Activated CD8-positive, alpha-beta memory T cell treated with anti-CD3 and anti-CD28 coated beads, Interleukin-2, amount 10 ng/mL, durations not matched to agents 7 days and 5 days (primary cell): ENCODE data around the gene EPHB1. TPM values are rescaled to one million over a fixed set of nuclear protein-coding genes. Genes with fewer than 3 reads are reported as not detected.

ENCODE experiments used
- ATAC-seq: fragments of 150-1000 bp; cut with Tn5 transposase; one replicate; pipeline ENCODE4 v1.10.0; 2021; ENCODE audit warnings: moderate library complexity
- CTCF ChIA-PET: fragments of 350-600 bp; sonication (Branson Sonifier 250); formaldehyde crosslinking; loops from one replicate; lab custom pipeline; 2021; ENCODE audit warnings: antibody characterized with exemption; lab: Charles Lee
- DNase-seq: peaks from one replicate; pipeline ENCODE4 v3.0.0-alpha.2; 2020
- H3K27ac Mint-ChIP-seq: one replicate; pipeline ENCODE4 v1.8.0; 2021; ENCODE audit warnings: mild to moderate bottlenecking, mixed read lengths
- H3K27me3 Mint-ChIP-seq: one replicate; pipeline ENCODE4 v1.8.0; 2021; ENCODE audit warnings: mixed read lengths
- H3K36me3 Mint-ChIP-seq: one replicate; pipeline ENCODE4 v1.8.0; 2021; ENCODE audit warnings: mild to moderate bottlenecking, mixed read lengths
- H3K4me1 Mint-ChIP-seq: one replicate; pipeline ENCODE4 v1.8.0; 2021; ENCODE audit warnings: mixed read lengths
- H3K4me3 Mint-ChIP-seq: one replicate; pipeline ENCODE4 v1.8.0; 2021; ENCODE audit warnings: mild to moderate bottlenecking, moderate library complexity, mixed read lengths
- H3K9me3 Mint-ChIP-seq: one replicate; pipeline ENCODE4 v1.8.0; 2022; ENCODE audit warnings: low read depth, mixed read lengths
- total RNA-seq, 2 experiments: library from RNA; stranded (reverse); gene quantifications; one replicate each; pipeline ENCODE4 v1.2.3, GENCODE V29; 2021

The EPHB1 gene
- total RNA-seq, 2 experiments from 2014 or later: 0.35 to 2.2 TPM

DNA sequence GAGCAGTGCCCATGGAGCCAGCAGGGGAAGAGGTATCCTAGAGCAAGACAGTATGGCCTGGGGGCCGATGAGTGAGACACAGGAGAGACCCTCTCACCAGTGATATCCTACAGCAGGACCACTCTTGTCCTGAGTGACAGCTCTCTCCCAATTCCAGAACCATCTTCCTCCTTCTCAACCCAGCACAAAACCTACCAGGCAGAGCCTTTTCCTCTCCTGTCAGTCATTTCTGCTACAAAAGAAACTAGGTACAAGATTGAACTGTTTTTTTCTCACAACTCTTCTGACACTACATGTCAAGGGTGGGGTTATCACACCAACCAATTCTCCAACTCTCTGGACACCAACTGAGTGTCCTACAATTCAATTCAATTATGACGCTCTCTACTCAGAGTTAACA, 506.6 kb downstream of the EPHB1 start:
- DNase-seq: no peak
- Mint-ChIP-seq H3K36me3 (no peaks in the 10 kb centered on the region), H3K4me3 (no peak overlapping the region), H3K9me3 (peaks cover 2% of the 10 kb centered on the region), H3K27me3 (no peaks in the 10 kb centered on the region), H3K27ac (no peak overlapping the region), H3K4me1 (no peaks in the 10 kb centered on the region)
- CTCF ChIA-PET: no interaction called here
- ATAC-seq: no peak

DNA sequence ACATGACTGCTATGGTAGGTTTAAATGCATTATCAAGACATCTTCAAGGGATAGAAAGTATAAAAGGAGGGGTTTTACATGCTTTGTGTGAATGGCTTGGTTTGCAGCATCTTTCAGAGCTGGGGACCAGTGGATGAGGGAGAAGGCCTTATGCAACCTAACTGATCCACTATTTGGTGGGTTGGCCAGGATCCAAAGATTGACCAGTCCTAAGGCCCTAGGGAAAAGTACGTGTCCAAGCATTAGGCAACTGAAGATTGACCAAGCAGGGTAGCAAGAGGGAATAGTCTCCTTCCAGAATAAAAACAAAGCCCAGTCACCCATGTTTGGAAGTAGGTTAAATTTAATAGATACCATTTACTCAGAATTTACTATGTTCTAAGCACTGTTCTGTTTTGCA, 509.3 kb downstream of the EPHB1 start:
- H3K27me3 Mint-ChIP-seq: no peaks in the 10 kb centered on the region
- no peaks in the 10 kb centered on the region for H3K4me1 Mint-ChIP-seq
- no peak overlapping the region for H3K4me3 Mint-ChIP-seq
- no peak overlapping the region for H3K27ac Mint-ChIP-seq
- H3K36me3 Mint-ChIP-seq: no peaks in the 10 kb centered on the region
- CTCF ChIA-PET: no interaction called here
- no peak for DNase-seq
- peaks cover 2% of the 10 kb centered on the region for H3K9me3 Mint-ChIP-seq
- ATAC-seq: no peak

Other genes with a start within 250 kb of the EPHB1 start
- not detected for gene KY, start 144.2 kb upstream of the EPHB1 start, total RNA-seq